B cell (primary cell): ENCODE data around the gene CHRNG.

Experiments used
- CTCF ChIP-seq: fragments of 200-600 bp; IDR thresholded peaks from one replicate; pipeline ENCODE4 v1.8.0; 2022; ENCODE audit warnings: antibody characterized with exemption, mild to moderate bottlenecking
- EZH2 ChIP-seq: IDR thresholded peaks from 2 replicates; pipeline ENCODE4 v1.6.1; 2012; ENCODE audit warnings: borderline replicate concordance, low read depth, mild to moderate bottlenecking, moderate library complexity, low read length; ENCODE audit not compliant: insufficient read depth, poor library complexity, severe bottlenecking

GRCh38 chr2:232537079-232537478 is 2.4 kb upstream of the CHRNG start:
- TF ChIP-seq CTCF = no peak
- TF ChIP-seq EZH2 = no peak
